ENCODE data around the gene KRT7.
"Not testable (repeated sequence)": the region's sequence is repeated elsewhere in the genome, so short reads cannot be mapped to it uniquely, and the experiment has no call there.

KRT7 gene

GRCh38 chr12:52254965-52255751 is 22.1 kb downstream of the KRT7 start:
- DNase-seq (ENCODE audit: low read depth in 2 of 3, low spot score in 2 of 3): no peak

- no peak for DNase-seq (ENCODE audit: low read depth in 2 of 3, low spot score in 2 of 3)
Observed at GRCh38 chr12:52255926-52256583, 23.0 kb downstream of the KRT7 start.

- DNase-seq (ENCODE audit: low read depth in 2 of 3, low spot score in 2 of 3): no peak
Observed at GRCh38 chr12:52256584-52256935, 23.5 kb downstream of the KRT7 start.

GRCh38 chr12:52257074-52257551 is 24.1 kb downstream of the KRT7 start:
- DNase-seq (ENCODE audit: low read depth in 2 of 3, low spot score in 2 of 3): no peak

GRCh38 chr12:52257922-52258321 is 24.9 kb downstream of the KRT7 start:
- DNase-seq (ENCODE audit: low read depth in 2 of 3, low spot score in 2 of 3): not testable (repeated sequence)

GRCh38 chr12:52258335-52258901 is 25.4 kb downstream of the KRT7 start:
- DNase-seq (ENCODE audit: low read depth in 2 of 3, low spot score in 2 of 3): no peak

GRCh38 chr12:52259657-52260243 is 26.7 kb downstream of the KRT7 start:
- no peak for DNase-seq (ENCODE audit: low read depth in 2 of 3, low spot score in 2 of 3)

- DNase-seq (ENCODE audit: low read depth in 2 of 3, low spot score in 2 of 3): no peak
Observed at GRCh38 chr12:52260361-52261207, 27.5 kb downstream of the KRT7 start.

GRCh38 chr12:52261208-52261484 is 28.1 kb downstream of the KRT7 start:
- no peak for DNase-seq (ENCODE audit: low read depth in 2 of 3, low spot score in 2 of 3)

- DNase-seq (ENCODE audit: low read depth in 2 of 3, low spot score in 2 of 3): no peak
Observed at GRCh38 chr12:52262286-52262685, 29.2 kb downstream of the KRT7 start.

GRCh38 chr12:52263761-52264434 is 30.9 kb downstream of the KRT7 start:
- no peak for DNase-seq (ENCODE audit: low read depth in 2 of 3, low spot score in 2 of 3)

GRCh38 chr12:52264435-52264825 is 31.4 kb downstream of the KRT7 start:
- no peak for DNase-seq (ENCODE audit: low read depth in 2 of 3, low spot score in 2 of 3)

- DNase-seq (ENCODE audit: low read depth in 2 of 3, low spot score in 2 of 3): no peak
Observed at GRCh38 chr12:52266514-52266913, 33.5 kb downstream of the KRT7 start.

- no peak for DNase-seq (ENCODE audit: low read depth in 2 of 3, low spot score in 2 of 3)
Observed at GRCh38 chr12:52267266-52267665, 34.2 kb downstream of the KRT7 start.

GRCh38 chr12:52267699-52268098 is 34.7 kb downstream of the KRT7 start:
- DNase-seq (ENCODE audit: low read depth in 2 of 3, low spot score in 2 of 3): no peak

GRCh38 chr12:52268212-52268611 is 35.2 kb downstream of the KRT7 start:
- no peak for DNase-seq (ENCODE audit: low read depth in 2 of 3, low spot score in 2 of 3)

GRCh38 chr12:52270541-52271070 is 37.6 kb downstream of the KRT7 start:
- no peak for DNase-seq (ENCODE audit: low read depth in 2 of 3, low spot score in 2 of 3)

GRCh38 chr12:52271158-52271557 is 38.1 kb downstream of the KRT7 start:
- no peak for DNase-seq (ENCODE audit: low read depth in 2 of 3, low spot score in 2 of 3)

GRCh38 chr12:52274521-52275120 is 41.6 kb downstream of the KRT7 start, which contains the start of gene KRT86:
TSS of gene KRT86 (plus strand) at chr12:52274645. CDS start at chr12:52301917, 27,272 bp downstream.
- no peak for DNase-seq (ENCODE audit: low read depth in 2 of 3, low spot score in 2 of 3)

- DNase-seq (ENCODE audit: low read depth in 2 of 3, low spot score in 2 of 3): no peak
Observed at GRCh38 chr12:52275686-52276085, 42.6 kb downstream of the KRT7 start.
